Measurements from ENCODE around the gene SVIL. TPM values are rescaled to one million over a fixed set of nuclear protein-coding genes. Genes with fewer than 3 reads are reported as not detected.
A peak's percentile ranks its signal among the peaks of the same experiment; 100 is the strongest.

Gene SVIL
- total and polyA plus RNA-seq, 10 donors, result 1.4 to 65.3 (median 20.4) TPM

- intact Hi-C loops (cut with DNase I; ENCODE audit: low total_unique reads), result no loop called here
- WGBS, 5 donors, result 64 to 76% (median 70%) methylated on average over 3 of the region's 3 CpGs
- Histone ChIP-seq H3K4me3 (no peak overlapping the region), H3K27ac (peak overlapping the region in 1 of 8 donors; percentile 30), H3K4me1 (peaks cover 0 to 26% (median 10%) of the 10 kb centered on the region in 6 donors), H3K9me3 (no peaks in the 10 kb centered on the region), H3K36me3 (no peaks in the 10 kb centered on the region), H3K27me3 (replicated peaks in 1 of 7) (no peaks in the 10 kb centered on the region)
- no peak for DNase-seq
- TF ChIP-seq POLR2AphosphoS5 (IDR thresholded peaks at IDR 0.05) (no peak), POLR2A (IDR thresholded peaks at IDR 0.05) (no peak)
- TF ChIP-seq, protein P1, sequence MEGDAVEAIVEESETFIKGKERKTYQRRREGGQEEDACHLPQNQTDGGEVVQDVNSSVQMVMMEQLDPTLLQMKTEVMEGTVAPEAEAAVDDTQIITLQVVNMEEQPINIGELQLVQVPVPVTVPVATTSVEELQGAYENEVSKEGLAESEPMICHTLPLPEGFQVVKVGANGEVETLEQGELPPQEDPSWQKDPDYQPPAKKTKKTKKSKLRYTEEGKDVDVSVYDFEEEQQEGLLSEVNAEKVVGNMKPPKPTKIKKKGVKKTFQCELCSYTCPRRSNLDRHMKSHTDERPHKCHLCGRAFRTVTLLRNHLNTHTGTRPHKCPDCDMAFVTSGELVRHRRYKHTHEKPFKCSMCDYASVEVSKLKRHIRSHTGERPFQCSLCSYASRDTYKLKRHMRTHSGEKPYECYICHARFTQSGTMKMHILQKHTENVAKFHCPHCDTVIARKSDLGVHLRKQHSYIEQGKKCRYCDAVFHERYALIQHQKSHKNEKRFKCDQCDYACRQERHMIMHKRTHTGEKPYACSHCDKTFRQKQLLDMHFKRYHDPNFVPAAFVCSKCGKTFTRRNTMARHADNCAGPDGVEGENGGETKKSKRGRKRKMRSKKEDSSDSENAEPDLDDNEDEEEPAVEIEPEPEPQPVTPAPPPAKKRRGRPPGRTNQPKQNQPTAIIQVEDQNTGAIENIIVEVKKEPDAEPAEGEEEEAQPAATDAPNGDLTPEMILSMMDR (IDR thresholded peaks at IDR 0.05 in 8 of 11, conservative IDR thresholded peaks at IDR 0.05 in 3 of 11), result no peak
These were observed 12.2 kb upstream of the SVIL start for GRCh38 chr10:29646960-29647461.

DNA sequence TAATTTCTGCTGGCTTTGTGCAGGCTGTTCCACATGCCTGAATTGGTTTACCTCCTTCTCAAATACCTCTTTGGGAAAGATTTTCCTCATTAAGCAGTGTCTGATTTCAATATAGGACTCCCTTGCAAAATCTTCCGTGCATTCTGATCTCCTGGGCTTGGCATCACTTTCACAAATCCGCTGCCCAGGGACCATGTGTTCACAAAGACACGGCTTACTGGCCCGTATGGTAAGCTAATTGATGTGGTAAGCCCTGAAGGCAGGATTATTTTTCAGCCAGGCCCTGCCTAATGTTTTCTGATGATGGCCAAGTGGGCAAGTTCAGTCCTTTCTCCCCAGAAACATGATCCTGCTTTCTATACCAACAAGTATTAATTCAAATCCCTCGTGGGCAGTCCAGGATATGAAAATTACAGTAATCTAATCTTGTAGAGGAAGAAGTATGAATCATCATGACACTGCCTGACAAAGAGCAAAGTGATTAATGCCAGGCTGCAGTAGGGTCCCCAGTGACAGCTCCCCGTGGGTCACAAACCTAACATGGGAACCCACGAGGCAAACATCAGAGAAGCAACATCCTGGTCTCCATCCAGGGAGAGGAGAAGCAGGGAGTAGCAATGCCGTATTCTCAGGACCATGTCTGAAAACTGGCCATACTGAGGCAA lies 11.6 kb upstream of the SVIL start:
- Histone ChIP-seq H3K27me3 (replicated peaks in 1 of 7) (no peaks in the 10 kb centered on the region), H3K4me3 (no peak overlapping the region), H3K36me3 (no peaks in the 10 kb centered on the region), H3K9me3 (no peaks in the 10 kb centered on the region), H3K27ac (peak overlapping the region in 1 of 8 donors; percentile 30), H3K4me1 (peaks cover 0 to 26% (median 10%) of the 10 kb centered on the region in 6 donors)
- 57 to 63% (median 61%) methylated on average over 8 of the region's 8 CpGs for WGBS, 5 donors
- TF ChIP-seq, protein P1 (IDR thresholded peaks at IDR 0.05 in 8 of 11, conservative IDR thresholded peaks at IDR 0.05 in 3 of 11), result no peak
- TF ChIP-seq POLR2A (IDR thresholded peaks at IDR 0.05), result no peak
- TF ChIP-seq POLR2AphosphoS5 (IDR thresholded peaks at IDR 0.05), result no peak
- intact Hi-C loops (cut with DNase I; ENCODE audit: low total_unique reads), result no loop called here
- DNase-seq, result no peak

- H3K36me3 ChIP-seq, result no peaks in the 10 kb centered on the region
- peaks cover 0 to 26% (median 10%) of the 10 kb centered on the region in 6 donors for H3K4me1 ChIP-seq
- H3K27me3 ChIP-seq (replicated peaks in 1 of 7), result no peaks in the 10 kb centered on the region
- WGBS, 5 donors, result 84 to 96% (median 88%) methylated on average over 11 to 12 of the region's 12 CpGs
- H3K9me3 ChIP-seq, result no peaks in the 10 kb centered on the region
- intact Hi-C loops (cut with DNase I; ENCODE audit: low total_unique reads), result no loop called here
- H3K27ac ChIP-seq, result no peak overlapping the region
- no peak overlapping the region for H3K4me3 ChIP-seq
- DNase-seq, result no peak
- TF ChIP-seq POLR2A (IDR thresholded peaks at IDR 0.05), result no peak
- no peak for TF ChIP-seq POLR2AphosphoS5 (IDR thresholded peaks at IDR 0.05)
- TF ChIP-seq, protein P1 (IDR thresholded peaks at IDR 0.05 in 8 of 11, conservative IDR thresholded peaks at IDR 0.05 in 3 of 11), result no peak
These were observed 9.2 kb upstream of the SVIL start for GRCh38 chr10:29643771-29644501.

DNA sequence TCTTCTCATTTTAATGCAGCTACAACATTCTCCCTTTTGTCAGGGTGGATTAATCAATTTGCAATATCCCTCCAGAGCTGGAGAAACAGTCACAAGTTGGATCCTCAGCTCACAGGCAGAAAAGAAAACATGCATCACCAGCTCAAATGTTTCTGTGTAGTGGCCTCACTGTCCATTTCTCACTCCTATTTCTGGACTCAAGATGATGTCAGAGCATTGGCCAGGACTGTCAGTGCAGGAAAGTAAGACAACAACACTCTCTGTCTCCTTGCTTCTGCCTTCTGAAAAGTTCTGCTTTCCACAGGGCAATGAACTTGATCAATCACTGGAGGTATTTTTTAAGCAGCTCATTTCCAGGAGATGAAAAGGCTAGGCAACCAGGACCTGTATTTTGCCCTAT lies 8.2 kb upstream of the SVIL start:
- H3K36me3 ChIP-seq, result peaks cover 0 to 1% (median 0%) of the 10 kb centered on the region in 6 donors
- no peaks in the 10 kb centered on the region for H3K9me3 ChIP-seq
- DNase-seq, result no peak
- TF ChIP-seq POLR2AphosphoS5 (IDR thresholded peaks at IDR 0.05) (no peak), POLR2A (IDR thresholded peaks at IDR 0.05) (no peak)
- TF ChIP-seq, protein P1 (IDR thresholded peaks at IDR 0.05 in 8 of 11, conservative IDR thresholded peaks at IDR 0.05 in 3 of 11), result no peak
- no peak overlapping the region for H3K27ac ChIP-seq
- no peaks in the 10 kb centered on the region for H3K27me3 ChIP-seq (replicated peaks in 1 of 7)
- no peak overlapping the region for H3K4me3 ChIP-seq
- intact Hi-C loops (cut with DNase I; ENCODE audit: low total_unique reads), result no loop called here
- peaks cover 0 to 21% (median 10%) of the 10 kb centered on the region in 6 donors for H3K4me1 ChIP-seq

All from spleen (tissue), 11 donors.